Measurements from ENCODE around the gene CAPN7. TPM values are rescaled to one million over a fixed set of nuclear protein-coding genes. Genes with fewer than 3 reads are reported as not detected.

Gene CAPN7
- polyA plus RNA-seq, 10 donors = 22.2 to 36.3 (median 27.6) TPM

DNA sequence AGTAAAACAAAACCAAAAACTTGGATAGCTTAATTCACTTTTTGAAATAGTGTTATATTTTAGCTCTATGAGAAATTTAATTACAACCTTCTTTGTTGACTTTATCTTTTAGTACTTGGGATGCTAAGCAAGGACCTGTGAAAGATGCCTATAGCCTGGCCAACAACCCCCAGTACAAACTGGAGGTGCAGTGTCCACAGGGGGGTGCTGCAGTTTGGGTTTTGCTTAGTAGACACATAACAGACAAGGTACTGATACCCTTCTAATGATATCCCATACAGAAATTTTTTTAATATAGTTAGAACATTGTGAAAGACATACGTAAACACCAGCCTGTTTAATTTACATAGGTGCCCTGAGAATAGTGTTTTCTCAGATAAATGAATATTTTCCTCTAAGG is 35.3 kb downstream of the CAPN7 start:
- no peak for DNase-seq

DNA sequence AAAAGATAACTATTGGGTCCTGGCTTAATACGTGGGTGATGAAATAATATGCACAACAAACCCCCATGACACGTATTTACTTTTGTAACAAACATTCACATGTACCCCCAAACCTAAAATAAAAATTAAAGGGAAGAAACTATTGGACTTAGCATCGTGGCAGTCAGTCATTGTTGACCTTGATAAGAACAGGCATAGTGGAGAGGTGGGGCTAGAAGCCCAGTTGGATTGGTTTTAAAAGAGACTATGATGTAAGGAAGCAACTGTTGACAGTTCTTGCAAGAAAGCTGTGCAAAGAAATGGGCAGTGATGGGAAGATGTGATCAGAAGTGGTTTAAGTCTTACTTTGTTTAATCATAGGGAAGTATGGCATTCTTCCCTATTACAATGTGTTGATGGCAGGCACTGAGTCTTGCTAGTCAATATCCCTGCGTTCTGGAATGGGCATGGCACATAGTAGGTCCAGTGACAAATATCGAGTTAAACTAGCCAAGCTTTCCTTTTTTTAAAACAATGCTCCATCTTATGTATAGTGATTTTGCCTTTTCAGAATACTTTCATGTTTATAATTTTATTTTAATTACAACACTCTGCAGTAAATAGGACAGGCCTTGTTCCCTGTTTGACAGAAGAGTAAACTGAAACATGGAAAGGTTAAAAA is 37.9 kb downstream of the CAPN7 start:
- DNase-seq = no peak

DNA sequence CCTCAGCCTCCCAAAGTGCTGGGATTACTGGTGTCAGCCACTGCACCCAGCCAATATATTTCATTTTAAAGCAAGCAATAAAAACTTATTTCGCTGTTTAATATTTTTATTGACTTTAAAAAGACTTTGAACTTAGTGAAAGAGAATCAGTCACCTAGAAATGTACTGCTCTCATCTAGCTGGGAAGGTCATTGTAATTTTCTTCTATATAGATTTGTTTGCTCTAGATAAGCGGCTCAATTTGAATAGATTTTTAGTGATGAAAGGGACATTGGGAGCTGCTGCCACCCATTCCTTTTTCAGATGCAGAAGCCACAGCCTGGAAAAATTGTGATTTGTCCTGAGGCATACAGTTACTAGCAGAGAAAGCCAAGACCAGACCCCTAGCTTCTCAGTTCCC is 40.1 kb downstream of the CAPN7 start:
- no peak for DNase-seq

- no peak for DNase-seq
These were observed 47.1 kb downstream of the CAPN7 start for GRCh38 chr3:15253023-15253697.

GRCh38 chr3:15255215-15255614 is 49.2 kb downstream of the CAPN7 start:
- no peak for DNase-seq

DNA sequence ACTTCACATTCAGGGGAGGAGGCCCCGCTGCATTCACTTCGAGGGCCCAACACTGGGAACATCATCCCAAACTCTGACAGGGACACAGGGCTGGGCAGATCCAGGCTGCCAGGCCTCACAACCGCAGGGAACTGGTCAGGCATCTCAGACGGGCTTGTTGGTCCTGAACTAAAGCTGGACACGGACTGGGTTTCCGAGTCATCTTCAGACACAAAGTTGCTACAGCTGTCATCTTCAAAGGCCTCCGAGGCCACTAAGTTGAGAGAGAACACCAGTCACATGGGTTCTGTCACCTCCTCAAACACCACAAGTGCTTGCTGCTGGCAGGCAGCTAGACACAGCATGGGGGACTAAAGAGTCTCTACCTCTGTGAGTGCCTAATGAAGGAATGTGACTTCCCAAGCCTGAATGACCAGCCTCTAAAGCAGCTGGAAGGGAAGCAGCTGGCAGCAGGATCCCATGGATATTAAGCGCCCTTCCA is 50.9 kb downstream of the CAPN7 start:
- DNase-seq = peak in 1 of 3 donors; percentile 40

- no peak for DNase-seq
These were observed 52.7 kb downstream of the CAPN7 start for GRCh38 chr3:15258720-15259119.

DNA sequence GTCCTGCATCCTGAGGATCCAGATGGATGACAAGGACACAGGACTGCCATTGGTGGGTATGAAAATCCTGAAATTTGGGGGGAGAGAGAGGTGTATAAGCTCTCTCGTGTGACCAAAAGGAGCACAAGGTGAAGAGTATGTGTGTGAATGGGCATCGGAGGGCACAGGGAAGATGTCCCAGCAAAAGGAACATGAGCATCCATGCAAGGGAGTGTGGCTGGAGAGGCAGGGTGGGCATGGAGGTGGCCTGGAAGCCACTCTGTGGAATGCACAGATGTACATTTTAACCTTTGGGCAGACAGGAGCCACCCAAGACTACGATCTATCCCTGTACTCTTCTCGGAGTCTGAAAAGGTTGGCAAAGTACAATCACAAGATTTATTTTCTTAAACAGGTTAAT is 54.5 kb downstream of the CAPN7 start:
- DNase-seq = no peak

- DNase-seq = no peak
These were observed 55.2 kb downstream of the CAPN7 start for GRCh38 chr3:15261274-15261673.

GRCh38 chr3:15262021-15262420 is 56.0 kb downstream of the CAPN7 start:
- no peak for DNase-seq

DNA sequence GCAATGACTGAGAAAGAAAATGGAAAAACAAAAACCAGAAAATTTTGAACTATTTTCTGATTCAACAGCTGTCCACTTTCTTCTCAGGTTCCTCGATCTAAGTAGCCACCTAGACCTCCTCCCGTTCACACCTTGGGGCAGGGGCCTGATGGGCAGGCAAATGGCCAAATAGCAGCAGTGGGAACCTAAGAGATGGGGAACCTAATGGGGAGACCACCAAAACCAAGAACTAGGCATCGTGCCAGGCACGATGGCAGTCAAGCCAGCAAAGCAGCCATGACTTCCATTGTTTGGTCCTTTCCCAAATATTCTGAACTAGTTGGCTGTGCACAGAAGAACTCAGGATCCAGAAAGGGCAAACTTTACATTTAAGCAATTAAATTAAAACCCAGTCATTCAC is 57.1 kb downstream of the CAPN7 start:
- no peak for DNase-seq

- no peak for DNase-seq
These were observed 57.9 kb downstream of the CAPN7 start for GRCh38 chr3:15263926-15264325.

- no peak for DNase-seq
These were observed 58.4 kb downstream of the CAPN7 start for GRCh38 chr3:15264486-15264885.

GRCh38 chr3:15265655-15266509 is 59.8 kb downstream of the CAPN7 start:
- no peak for DNase-seq

DNA sequence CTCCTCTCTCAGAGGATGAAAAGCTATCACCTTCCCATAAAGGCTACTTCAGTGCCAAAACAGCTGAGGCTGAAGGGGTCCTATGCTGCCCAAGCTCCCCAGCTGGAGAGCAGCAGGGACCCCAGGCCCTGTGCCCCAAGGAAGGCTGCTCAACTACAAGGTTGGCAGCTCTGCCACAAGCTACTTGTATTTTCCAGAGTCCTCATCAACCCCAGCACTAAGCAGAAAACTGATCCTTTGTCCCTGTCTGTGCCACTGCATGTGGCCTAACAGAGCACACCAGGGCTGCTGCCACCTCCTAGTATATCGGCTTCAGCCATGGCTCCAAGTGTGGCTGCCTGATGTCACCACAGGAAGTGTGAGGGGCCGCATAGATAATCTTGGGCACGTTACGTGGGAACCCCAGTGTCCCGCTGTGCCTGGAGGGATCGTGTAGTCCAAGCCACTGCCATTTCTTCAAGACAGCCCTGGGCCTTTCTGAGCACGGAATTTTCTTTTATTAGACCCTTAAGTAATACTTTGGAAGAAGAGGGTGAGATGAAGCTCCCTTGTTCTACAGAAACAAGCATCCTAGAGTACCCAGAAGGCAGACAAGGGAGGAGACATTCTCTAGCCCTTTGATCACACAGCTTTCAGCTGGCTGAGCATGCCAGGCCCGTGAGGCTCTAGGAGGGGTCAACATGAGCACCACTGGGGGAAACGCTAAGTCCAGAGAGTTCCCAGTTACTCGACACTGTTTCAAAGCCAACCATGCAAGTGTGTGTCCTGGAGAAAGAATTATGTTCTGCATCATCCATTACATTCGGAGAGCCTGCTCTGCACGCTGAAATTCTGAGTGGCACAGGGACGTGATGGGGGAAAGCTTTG is 60.7 kb downstream of the CAPN7 start:
- no peak for DNase-seq

DNA sequence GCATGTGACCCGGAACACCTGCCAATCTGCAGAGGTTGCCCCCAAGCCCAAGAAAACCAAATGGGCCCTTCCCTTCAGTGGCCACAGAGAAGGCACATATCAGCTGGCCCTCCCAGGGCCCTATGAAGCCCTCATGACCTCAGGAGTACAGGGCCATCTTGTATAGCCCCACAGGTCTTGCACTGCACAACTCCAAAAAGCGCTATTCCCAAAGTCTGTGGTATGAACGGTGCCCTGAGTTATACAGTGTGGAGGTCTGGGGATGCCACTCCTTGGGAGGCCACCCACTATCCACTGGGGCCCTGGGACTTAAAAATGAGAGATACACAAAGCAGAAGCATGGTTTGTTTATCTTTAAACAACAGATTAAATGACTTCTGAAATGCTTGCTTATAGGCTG is 61.5 kb downstream of the CAPN7 start:
- DNase-seq = no peak

- peak; percentile 82 to 91 (median 88) for DNase-seq
These were observed 62.1 kb downstream of the CAPN7 start for GRCh38 chr3:15268033-15268631.

DNA sequence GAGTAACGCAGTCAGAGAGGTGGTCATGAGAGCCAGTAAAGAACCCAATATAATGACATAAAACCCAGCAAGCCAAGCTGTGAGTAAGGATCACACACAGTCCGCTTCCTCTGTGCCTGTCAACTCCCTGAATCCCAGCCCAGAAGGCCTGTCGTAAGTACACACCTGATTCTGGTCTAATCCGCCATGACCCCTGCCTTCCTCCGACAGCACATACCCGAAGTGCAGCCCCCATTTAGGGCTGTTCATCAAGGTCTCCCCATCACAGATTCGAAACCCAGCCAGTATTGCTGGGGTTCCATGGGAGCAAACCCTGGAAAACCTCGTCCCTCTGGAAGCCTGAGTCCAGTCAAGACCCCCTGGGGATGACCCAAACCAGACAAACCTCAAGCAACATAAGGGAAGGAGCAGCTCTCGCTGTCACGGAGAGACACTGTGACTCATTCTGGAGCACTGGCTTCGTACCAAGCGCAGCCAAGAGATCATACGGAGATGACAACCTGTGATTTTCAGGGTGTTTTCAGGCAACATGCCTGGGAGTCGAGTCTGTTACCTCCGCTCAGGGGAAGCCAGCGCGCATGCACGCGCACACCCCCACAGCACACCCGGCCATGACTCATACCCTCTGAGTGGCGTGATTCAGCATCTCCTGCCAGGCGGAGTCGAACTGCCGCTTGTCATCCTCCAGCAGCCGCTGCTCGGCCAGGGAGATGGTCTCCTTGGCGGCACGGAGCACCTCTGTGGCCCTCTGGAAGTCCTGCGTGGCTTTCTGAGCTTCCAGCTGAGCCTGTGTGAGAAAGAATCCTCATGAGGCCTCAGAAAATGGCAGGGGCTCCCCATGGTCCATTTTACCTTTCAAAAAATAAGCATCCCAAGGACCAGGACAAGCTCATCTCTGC is 63.3 kb downstream of the CAPN7 start:
- peak; percentile 54 to 91 (median 74) for DNase-seq

DNA sequence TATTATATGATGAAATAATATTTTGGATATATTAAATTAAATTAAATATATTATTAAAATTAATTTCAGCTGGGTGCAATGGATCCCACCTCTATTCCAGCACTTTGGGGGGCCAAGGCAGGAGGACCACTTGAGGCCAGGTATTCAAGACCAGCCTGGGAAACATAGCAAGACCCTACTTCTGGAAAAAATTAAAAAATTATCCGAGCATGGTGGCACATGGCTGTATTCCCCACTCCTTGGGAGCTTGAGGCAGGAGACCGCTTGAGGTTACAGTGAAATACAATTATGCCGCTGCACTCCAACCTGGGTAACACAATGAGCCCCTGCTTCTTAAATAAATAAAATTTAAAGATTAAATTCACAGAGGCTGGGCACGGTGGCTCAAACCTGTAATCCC is 65.0 kb downstream of the CAPN7 start:
- no peak for DNase-seq

- no peak for DNase-seq
These were observed 65.8 kb downstream of the CAPN7 start for GRCh38 chr3:15271785-15272381.

Measured in muscle of back (tissue), 11 donors.